ENCODE results near the gene ST14. TPM values are rescaled to one million over a fixed set of nuclear protein-coding genes. Genes with fewer than 3 reads are reported as not detected.

Gene ST14
- total RNA-seq, 4 donors from 2014 or later, result 0.88 to 15.6 (median 2.8) TPM

GRCh38 chr11:130194241-130195023 is 34.9 kb downstream of the ST14 start:
- Histone ChIP-seq H3K27ac (no peak overlapping the region), H3K4me3 (no peak overlapping the region), H3K36me3 (no peaks in the 10 kb centered on the region), H3K4me1 (no peaks in the 10 kb centered on the region), H3K27me3 (no peaks in the 10 kb centered on the region), H3K9me3 (no peaks in the 10 kb centered on the region)
- no peak for TF ChIP-seq POLR2A (IDR thresholded peaks at IDR 0.05)
- no peak for DNase-seq
- intact Hi-C loops (cut with DNase I; ENCODE audit: low total_unique reads), result no loop called here

GRCh38 chr11:130197386-130198035 is 37.9 kb downstream of the ST14 start:
- H3K27ac ChIP-seq, result no peak overlapping the region
- no peak for DNase-seq
- TF ChIP-seq POLR2A (IDR thresholded peaks at IDR 0.05) (no peak), CTCF (IDR thresholded peaks at IDR 0.05) (no peak)
- H3K4me3 ChIP-seq, result no peak overlapping the region
- H3K4me1 ChIP-seq, result no peaks in the 10 kb centered on the region
- no peaks in the 10 kb centered on the region for H3K9me3 ChIP-seq
- H3K27me3 ChIP-seq, result no peaks in the 10 kb centered on the region
- H3K36me3 ChIP-seq, result no peaks in the 10 kb centered on the region
- intact Hi-C loops (cut with DNase I; ENCODE audit: low total_unique reads), result no loop called here

DNA sequence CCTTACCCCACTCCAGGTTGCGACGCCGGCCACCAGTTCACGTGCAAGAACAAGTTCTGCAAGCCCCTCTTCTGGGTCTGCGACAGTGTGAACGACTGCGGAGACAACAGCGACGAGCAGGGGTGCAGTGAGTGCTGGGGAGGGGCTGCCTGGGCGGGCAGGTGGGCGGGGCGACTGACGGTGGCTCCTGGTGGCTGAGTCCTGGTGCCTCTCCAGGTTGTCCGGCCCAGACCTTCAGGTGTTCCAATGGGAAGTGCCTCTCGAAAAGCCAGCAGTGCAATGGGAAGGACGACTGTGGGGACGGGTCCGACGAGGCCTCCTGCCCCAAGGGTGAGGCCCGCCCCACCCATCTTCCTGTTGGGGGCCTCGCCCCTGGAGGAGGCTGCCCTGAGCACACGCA is 38.7 kb downstream of the ST14 start:
- H3K27me3 ChIP-seq, result no peaks in the 10 kb centered on the region
- H3K27ac ChIP-seq, result no peak overlapping the region
- H3K4me3 ChIP-seq, result no peak overlapping the region
- no peaks in the 10 kb centered on the region for H3K9me3 ChIP-seq
- intact Hi-C loops (cut with DNase I; ENCODE audit: low total_unique reads), result no loop called here
- TF ChIP-seq CTCF (IDR thresholded peaks at IDR 0.05) (no peak), POLR2A (IDR thresholded peaks at IDR 0.05) (no peak)
- no peak for DNase-seq
- H3K36me3 ChIP-seq, result no peaks in the 10 kb centered on the region
- no peaks in the 10 kb centered on the region for H3K4me1 ChIP-seq

DNA sequence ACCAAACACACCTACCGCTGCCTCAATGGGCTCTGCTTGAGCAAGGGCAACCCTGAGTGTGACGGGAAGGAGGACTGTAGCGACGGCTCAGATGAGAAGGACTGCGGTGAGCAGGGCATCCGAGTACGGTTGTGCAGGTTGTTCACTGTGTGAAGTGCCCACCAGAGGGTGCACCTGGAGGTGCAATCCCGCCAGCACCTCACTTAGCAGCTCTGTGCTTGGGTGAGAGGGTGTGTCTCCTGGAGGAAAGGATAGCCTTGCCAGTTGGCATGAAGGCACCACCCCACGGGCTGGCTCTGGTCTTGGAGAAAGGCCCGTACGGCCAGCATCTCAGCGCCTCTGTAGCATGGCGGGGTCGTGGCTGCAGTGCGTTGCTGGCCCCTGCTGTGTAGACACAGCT is 39.4 kb downstream of the ST14 start:
- H3K4me1 ChIP-seq, result no peaks in the 10 kb centered on the region
- intact Hi-C loops (cut with DNase I; ENCODE audit: low total_unique reads), result no loop called here
- no peak overlapping the region for H3K27ac ChIP-seq
- H3K27me3 ChIP-seq, result no peaks in the 10 kb centered on the region
- H3K9me3 ChIP-seq, result no peaks in the 10 kb centered on the region
- TF ChIP-seq CTCF (IDR thresholded peaks at IDR 0.05) (no peak), POLR2A (IDR thresholded peaks at IDR 0.05) (no peak)
- no peak for DNase-seq
- H3K4me3 ChIP-seq, result no peak overlapping the region
- no peaks in the 10 kb centered on the region for H3K36me3 ChIP-seq

DNA sequence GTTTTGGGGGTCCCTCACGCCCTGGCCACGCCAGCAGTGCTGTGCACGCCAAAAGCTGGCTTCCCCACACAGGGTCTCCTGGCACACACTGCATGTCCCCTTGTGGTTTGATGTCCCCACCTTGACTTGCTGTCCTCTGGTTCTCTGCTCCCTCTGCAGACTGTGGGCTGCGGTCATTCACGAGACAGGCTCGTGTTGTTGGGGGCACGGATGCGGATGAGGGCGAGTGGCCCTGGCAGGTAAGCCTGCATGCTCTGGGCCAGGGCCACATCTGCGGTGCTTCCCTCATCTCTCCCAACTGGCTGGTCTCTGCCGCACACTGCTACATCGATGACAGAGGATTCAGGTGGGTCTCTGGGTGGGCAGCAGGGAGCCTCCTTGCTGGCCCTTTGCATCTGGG is 40.2 kb downstream of the ST14 start:
- Histone ChIP-seq H3K36me3 (no peaks in the 10 kb centered on the region), H3K4me1 (no peaks in the 10 kb centered on the region), H3K27ac (no peak overlapping the region), H3K27me3 (no peaks in the 10 kb centered on the region), H3K4me3 (no peak overlapping the region), H3K9me3 (no peaks in the 10 kb centered on the region)
- no peak for TF ChIP-seq POLR2A (IDR thresholded peaks at IDR 0.05)
- TF ChIP-seq CTCF (IDR thresholded peaks at IDR 0.05), result no peak
- intact Hi-C loops (cut with DNase I; ENCODE audit: low total_unique reads), result no loop called here
- DNase-seq, result no peak
